Thoracic aorta (tissue), 2 donors: Measurements from ENCODE around the gene RDH5. TPM values are rescaled to one million over a fixed set of nuclear protein-coding genes. Genes with fewer than 3 reads are reported as not detected.

Experiments
- ATAC-seq: fragments of 150-250 bp; one replicate; pipeline ENCODE4 v1.8.0; 2017; ENCODE audit warnings: low read depth; ENCODE audit not compliant: insufficient number of reproducible peaks, low FRiP score
- DNase-seq: peaks from one replicate; pipeline ENCODE4 v3.0.0-alpha.2; 2020; ENCODE audit warnings: low spot score
- H3K27ac ChIP-seq, 2 donors: fragments of 200-600 bp; sonication (generic); 1 replicate in 1 of 2; 2 replicates in 1 of 2; pipeline ENCODE4 v1.5.1; 2016; ENCODE audit warnings: mild to moderate bottlenecking in 2 of 2, moderate library complexity in 2 of 2
- H3K27me3 ChIP-seq: fragments of 200-600 bp; sonication (generic); replicated peaks from 2 replicates; pipeline ENCODE4 v1.6.0; 2016; ENCODE audit warnings: mild to moderate bottlenecking; ENCODE audit not compliant: insufficient read depth
- H3K36me3 ChIP-seq: fragments of 200-600 bp; sonication (generic); one replicate; pipeline ENCODE4 v1.5.1; 2016
- H3K4me1 ChIP-seq, 2 donors: fragments of 200-600 bp; sonication (generic); 1 replicate in 1 of 2; 2 replicates in 1 of 2; pipeline versions ENCODE4 v1.5.1 to v1.6.0; 2016; ENCODE audit warnings: low read depth in 2 of 2, mild to moderate bottlenecking in 1 of 2; ENCODE audit not compliant: control insufficient read depth in 1 of 2
- H3K4me3 ChIP-seq: fragments of 200-600 bp; sonication (generic); 2 replicates; pipeline ENCODE4 v1.5.1; 2016; ENCODE audit warnings: mild to moderate bottlenecking
- H3K9me3 ChIP-seq: fragments of 200-600 bp; sonication (generic); 2 replicates; pipeline ENCODE4 v1.5.1; 2016
- total RNA-seq, 2 donors: library from RNA; depleted of rRNA; stranded (reverse); fragments of >200 nt; gene quantifications; one replicate each; pipeline versions ENCODE4 v1.1.0 to v1.2.3, GENCODE V29; 2016
- TF ChIP-seq, protein P1 (sequence below): fragments of 200-600 bp; sonication (generic); IDR thresholded peaks from one replicate; pipeline ENCODE4 v1.5.1; 2019; ENCODE audit warnings: antibody characterized with exemption

RDH5 gene
- total RNA-seq, 2 donors from 2014 or later = 24.4 to 29.5 TPM

DNA sequence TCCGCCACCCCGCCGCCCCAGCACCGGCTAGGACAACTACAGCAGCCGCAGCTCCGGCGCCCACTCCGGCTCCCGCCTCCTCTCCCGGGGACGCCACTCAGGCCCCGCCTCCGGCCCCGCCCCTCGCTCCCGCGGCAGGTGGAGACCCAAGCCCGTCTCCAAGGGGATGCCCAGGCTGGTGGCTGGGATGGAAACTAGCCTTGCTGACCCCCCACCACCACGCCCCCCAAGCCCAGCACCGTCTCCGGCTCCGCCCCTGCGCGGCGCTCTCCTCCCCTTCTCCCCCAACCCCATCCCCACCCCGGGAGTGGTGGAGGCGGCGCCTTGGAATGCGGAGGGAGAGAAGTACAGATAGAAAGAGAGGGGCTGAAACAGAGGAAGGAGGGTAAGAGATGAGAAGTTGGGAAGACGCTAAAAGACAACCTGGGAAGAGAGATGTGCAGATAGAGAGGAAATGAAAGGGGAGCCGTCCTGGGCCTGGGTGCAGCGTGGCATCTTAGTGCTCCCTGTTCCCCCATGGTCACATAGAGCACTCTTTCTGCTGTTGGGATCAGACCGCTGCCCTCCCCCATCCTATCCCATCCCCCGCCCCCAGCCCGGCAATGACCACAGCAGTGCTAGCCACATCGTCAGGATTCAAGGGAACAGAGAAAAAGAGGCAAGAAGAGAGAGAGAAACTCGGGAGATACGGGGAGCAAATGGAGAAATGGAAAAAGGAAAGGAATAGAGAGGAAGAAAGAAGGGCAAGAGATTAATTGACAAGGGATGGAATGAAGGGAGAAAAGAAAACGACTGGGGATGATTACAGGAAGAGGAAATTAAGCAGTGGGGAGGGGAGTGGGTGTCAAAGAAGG lies 12.1 kb upstream of the RDH5 start, which contains the start of gene ITGA7:
TSS of gene ITGA7 (minus strand) at position 64 of the 854 bp plus-strand sequence. CDS start 222 bp downstream, outside the sequence.
- ATAC-seq (peak; percentile 16), DNase-seq (no peak)
- TF ChIP-seq, protein P1, sequence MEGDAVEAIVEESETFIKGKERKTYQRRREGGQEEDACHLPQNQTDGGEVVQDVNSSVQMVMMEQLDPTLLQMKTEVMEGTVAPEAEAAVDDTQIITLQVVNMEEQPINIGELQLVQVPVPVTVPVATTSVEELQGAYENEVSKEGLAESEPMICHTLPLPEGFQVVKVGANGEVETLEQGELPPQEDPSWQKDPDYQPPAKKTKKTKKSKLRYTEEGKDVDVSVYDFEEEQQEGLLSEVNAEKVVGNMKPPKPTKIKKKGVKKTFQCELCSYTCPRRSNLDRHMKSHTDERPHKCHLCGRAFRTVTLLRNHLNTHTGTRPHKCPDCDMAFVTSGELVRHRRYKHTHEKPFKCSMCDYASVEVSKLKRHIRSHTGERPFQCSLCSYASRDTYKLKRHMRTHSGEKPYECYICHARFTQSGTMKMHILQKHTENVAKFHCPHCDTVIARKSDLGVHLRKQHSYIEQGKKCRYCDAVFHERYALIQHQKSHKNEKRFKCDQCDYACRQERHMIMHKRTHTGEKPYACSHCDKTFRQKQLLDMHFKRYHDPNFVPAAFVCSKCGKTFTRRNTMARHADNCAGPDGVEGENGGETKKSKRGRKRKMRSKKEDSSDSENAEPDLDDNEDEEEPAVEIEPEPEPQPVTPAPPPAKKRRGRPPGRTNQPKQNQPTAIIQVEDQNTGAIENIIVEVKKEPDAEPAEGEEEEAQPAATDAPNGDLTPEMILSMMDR = no peak
- H3K4me1 ChIP-seq = peaks cover 32 to 56% of the 10 kb centered on the region in 2 donors
- no peaks in the 10 kb centered on the region for H3K36me3 ChIP-seq
- no peaks in the 10 kb centered on the region for H3K27me3 ChIP-seq
- no peaks in the 10 kb centered on the region for H3K9me3 ChIP-seq
- H3K4me3 ChIP-seq = peak within 1 kb of the TSS; percentile 90
- H3K27ac ChIP-seq = peak within 1 kb of the TSS; percentile 90 to 92

DNA sequence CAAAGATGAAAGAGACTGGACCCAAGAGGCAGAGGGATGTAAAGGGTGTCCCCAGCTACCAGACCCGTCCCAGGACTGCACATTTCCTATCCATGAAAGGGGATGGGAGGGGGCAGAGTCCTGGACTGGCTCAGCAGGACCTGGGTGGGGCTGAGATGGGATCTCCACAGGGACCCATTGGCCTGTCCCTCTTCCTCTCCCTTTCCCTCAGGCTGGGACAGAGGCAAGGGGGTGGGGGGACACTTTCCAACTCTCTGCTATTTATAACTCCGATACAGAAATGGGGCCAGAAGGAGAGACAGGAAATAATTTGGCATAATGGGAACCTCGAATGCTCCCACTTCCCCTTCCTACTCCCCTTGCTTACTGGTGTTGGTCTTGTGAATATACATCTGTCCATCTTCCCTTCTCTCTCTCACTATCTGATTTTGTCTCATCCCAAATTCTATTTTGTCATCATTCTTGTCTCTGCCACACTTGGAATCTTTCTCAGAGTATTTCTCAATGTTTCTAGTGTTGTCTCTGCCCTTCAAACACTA lies 11.4 kb upstream of the RDH5 start:
- peak overlapping the region; percentile 90 for H3K4me3 ChIP-seq

DNA sequence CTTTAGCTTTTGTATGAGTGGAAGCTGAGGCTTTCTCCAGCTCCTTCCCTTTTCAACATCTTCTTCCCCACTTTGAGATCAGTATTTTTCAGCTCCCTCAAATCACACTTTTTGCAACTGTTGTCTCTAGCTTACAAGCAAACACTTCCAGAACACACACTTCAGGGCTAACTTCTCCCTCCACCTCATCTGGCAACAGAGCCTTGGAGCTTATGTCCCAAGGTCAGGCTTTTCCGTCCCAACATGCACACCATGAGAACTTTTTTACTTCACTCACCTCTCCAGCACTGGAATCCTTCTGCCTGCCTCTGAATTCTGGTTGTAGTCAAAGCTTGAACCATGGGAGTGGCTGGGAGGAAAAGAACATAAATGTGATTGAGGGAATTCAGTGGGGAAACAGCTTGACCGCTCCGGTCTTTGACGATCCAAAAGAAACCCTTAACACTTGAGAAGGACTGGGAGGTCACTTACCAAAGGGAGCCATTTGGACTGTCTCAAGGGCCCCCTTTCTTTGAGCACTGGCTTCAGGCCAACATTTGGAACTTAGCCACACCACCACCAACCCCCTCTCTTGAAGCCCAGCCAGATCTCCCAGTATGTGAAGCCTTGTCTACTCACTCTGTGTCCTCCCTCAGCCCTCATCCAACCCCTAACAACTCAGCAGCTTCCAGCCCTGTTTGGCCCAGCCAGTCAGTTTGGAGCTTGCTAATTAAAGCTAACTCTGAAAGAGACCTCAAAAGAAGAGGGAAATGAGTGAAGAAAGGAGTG lies 8.2 kb upstream of the RDH5 start:
- no peak for ATAC-seq
- Histone ChIP-seq H3K4me3 (peak overlapping the region; percentile 53), H3K36me3 (no peaks in the 10 kb centered on the region), H3K27me3 (no peaks in the 10 kb centered on the region), H3K9me3 (no peaks in the 10 kb centered on the region), H3K27ac (peak overlapping the region; percentile 90 to 92), H3K4me1 (peaks cover 50 to 76% of the 10 kb centered on the region in 2 donors)
- no peak for DNase-seq
- TF ChIP-seq, protein P1 = no peak

More for the DNA sequence above, 11.4 kb upstream of the RDH5 start:
- TF ChIP-seq, protein P1 = no peak
- Histone ChIP-seq H3K27ac (peak overlapping the region; percentile 90 to 92), H3K36me3 (no peaks in the 10 kb centered on the region), H3K27me3 (no peaks in the 10 kb centered on the region), H3K9me3 (no peaks in the 10 kb centered on the region), H3K4me1 (peaks cover 35 to 56% of the 10 kb centered on the region in 2 donors)
- ATAC-seq (no peak), DNase-seq (no peak)

DNA sequence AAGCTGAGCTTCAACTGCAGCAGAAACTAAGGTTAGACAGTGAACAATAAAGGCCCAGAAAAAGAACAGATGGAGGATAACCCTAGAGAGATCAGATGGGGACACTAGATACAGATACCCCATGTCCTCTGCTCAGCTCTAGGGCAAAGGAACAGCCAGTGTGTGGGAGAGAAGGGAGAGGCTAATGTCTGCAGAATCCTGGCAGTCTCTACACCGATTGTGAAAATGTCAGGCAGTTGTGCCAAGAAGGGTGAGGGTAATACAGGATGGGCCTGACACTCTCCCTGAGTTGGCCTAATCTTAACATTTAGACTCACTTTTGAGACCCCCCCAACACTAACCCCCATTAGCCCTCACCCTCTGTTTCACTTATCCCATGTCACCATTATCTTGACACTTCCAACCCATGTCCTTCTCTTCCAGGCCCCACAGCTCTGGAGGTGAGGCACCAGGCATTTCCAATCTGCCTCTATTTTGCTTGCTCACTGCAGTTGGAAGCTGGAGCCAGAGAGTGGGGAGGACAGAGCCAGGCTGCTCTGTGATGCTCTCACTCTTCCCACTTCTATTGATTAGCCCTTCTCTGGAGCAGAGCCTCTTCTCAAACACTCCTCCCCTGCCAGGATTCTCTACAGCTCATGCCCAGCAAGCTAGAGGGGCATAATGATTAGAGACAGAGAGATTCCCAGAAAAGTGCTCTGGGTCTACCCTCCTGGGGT lies 7.3 kb upstream of the RDH5 start:
- H3K4me1 ChIP-seq = peaks cover 59 to 85% of the 10 kb centered on the region in 2 donors
- no peak for ATAC-seq
- no peaks in the 10 kb centered on the region for H3K27me3 ChIP-seq
- no peak for DNase-seq
- H3K36me3 ChIP-seq = no peaks in the 10 kb centered on the region
- TF ChIP-seq, protein P1 = no peak
- H3K9me3 ChIP-seq = no peaks in the 10 kb centered on the region
- peak overlapping the region; percentile 90 to 92 for H3K27ac ChIP-seq
- peak overlapping the region; percentile 53 for H3K4me3 ChIP-seq
